ENCODE results near the gene CNTNAP2. TPM values are rescaled to one million over a fixed set of nuclear protein-coding genes. Genes with fewer than 3 reads are reported as not detected.

CNTNAP2 gene
- total RNA-seq, 2 experiments from 2014 or later: not detected

- no peak overlapping the region for H3K27ac Mint-ChIP-seq
- ATAC-seq: no peak
- ChIA-PET CTCF (no interaction called here), POLR2A (no interaction called here)
- H3K36me3 Mint-ChIP-seq (ENCODE audit: low read depth): no peaks in the 10 kb centered on the region
- H3K9me3 Mint-ChIP-seq (ENCODE audit: insufficient read depth): peaks cover 12% of the 10 kb centered on the region
- DNase-seq: no peak
- H3K4me3 Mint-ChIP-seq: no peak overlapping the region
- no peaks in the 10 kb centered on the region for H3K27me3 Mint-ChIP-seq (ENCODE audit: low read depth)
- H3K4me1 Mint-ChIP-seq (ENCODE audit: low read depth): no peaks in the 10 kb centered on the region
Observed at GRCh38 chr7:146331369-146331768, 214.8 kb downstream of the CNTNAP2 start.

GRCh38 chr7:146345251-146345650 lies 228.7 kb downstream of the CNTNAP2 start:
- no peak for ATAC-seq
- Mint-ChIP-seq H3K9me3 (ENCODE audit: insufficient read depth) (peaks cover 18% of the 10 kb centered on the region), H3K27me3 (ENCODE audit: low read depth) (no peaks in the 10 kb centered on the region), H3K4me3 (no peak overlapping the region), H3K36me3 (ENCODE audit: low read depth) (no peaks in the 10 kb centered on the region), H3K4me1 (ENCODE audit: low read depth) (no peaks in the 10 kb centered on the region), H3K27ac (no peak overlapping the region)
- POLR2A ChIA-PET: no interaction called here
- no peak for DNase-seq
- CTCF ChIA-PET: no interaction called here

GRCh38 chr7:146346096-146346495 lies 229.5 kb downstream of the CNTNAP2 start:
- H3K4me1 Mint-ChIP-seq (ENCODE audit: low read depth): no peaks in the 10 kb centered on the region
- no peak overlapping the region for H3K4me3 Mint-ChIP-seq
- ATAC-seq (no peak), DNase-seq (no peak)
- no peak overlapping the region for H3K27ac Mint-ChIP-seq
- H3K36me3 Mint-ChIP-seq (ENCODE audit: low read depth): no peaks in the 10 kb centered on the region
- CTCF ChIA-PET: no interaction called here
- no peaks in the 10 kb centered on the region for H3K27me3 Mint-ChIP-seq (ENCODE audit: low read depth)
- peaks cover 18% of the 10 kb centered on the region for H3K9me3 Mint-ChIP-seq (ENCODE audit: insufficient read depth)
- POLR2A ChIA-PET: no interaction called here

- CTCF ChIA-PET: no interaction called here
- DNase-seq (no peak), ATAC-seq (no peak)
- Mint-ChIP-seq H3K4me1 (ENCODE audit: low read depth) (no peaks in the 10 kb centered on the region), H3K4me3 (no peak overlapping the region), H3K27me3 (ENCODE audit: low read depth) (no peaks in the 10 kb centered on the region), H3K27ac (no peak overlapping the region), H3K36me3 (ENCODE audit: low read depth) (no peaks in the 10 kb centered on the region), H3K9me3 (ENCODE audit: insufficient read depth) (peaks cover 9% of the 10 kb centered on the region)
- POLR2A ChIA-PET: no interaction called here
Observed at GRCh38 chr7:146355216-146355615, 238.6 kb downstream of the CNTNAP2 start.

- ATAC-seq (no peak), DNase-seq (no peak)
- CTCF ChIA-PET: no interaction called here
- no peaks in the 10 kb centered on the region for H3K4me1 Mint-ChIP-seq (ENCODE audit: low read depth)
- H3K27me3 Mint-ChIP-seq (ENCODE audit: low read depth): no peaks in the 10 kb centered on the region
- H3K4me3 Mint-ChIP-seq: no peak overlapping the region
- POLR2A ChIA-PET: no interaction called here
- H3K9me3 Mint-ChIP-seq (ENCODE audit: insufficient read depth): peaks cover 18% of the 10 kb centered on the region
- H3K36me3 Mint-ChIP-seq (ENCODE audit: low read depth): no peaks in the 10 kb centered on the region
- no peak overlapping the region for H3K27ac Mint-ChIP-seq
Observed at GRCh38 chr7:146359176-146359575, 242.6 kb downstream of the CNTNAP2 start.

- peaks cover 14% of the 10 kb centered on the region for H3K9me3 Mint-ChIP-seq (ENCODE audit: insufficient read depth)
- ATAC-seq (no peak), DNase-seq (no peak)
- no peaks in the 10 kb centered on the region for H3K36me3 Mint-ChIP-seq (ENCODE audit: low read depth)
- no peak overlapping the region for H3K27ac Mint-ChIP-seq
- POLR2A ChIA-PET: no interaction called here
- no peak overlapping the region for H3K4me3 Mint-ChIP-seq
- no peaks in the 10 kb centered on the region for H3K4me1 Mint-ChIP-seq (ENCODE audit: low read depth)
- H3K27me3 Mint-ChIP-seq (ENCODE audit: low read depth): no peaks in the 10 kb centered on the region
- CTCF ChIA-PET: no interaction called here
Observed at GRCh38 chr7:146366938-146367337, 250.3 kb downstream of the CNTNAP2 start.

GRCh38 chr7:146370171-146370570 lies 253.6 kb downstream of the CNTNAP2 start:
- CTCF ChIA-PET: no interaction called here
- H3K27me3 Mint-ChIP-seq (ENCODE audit: low read depth): no peaks in the 10 kb centered on the region
- H3K36me3 Mint-ChIP-seq (ENCODE audit: low read depth): no peaks in the 10 kb centered on the region
- H3K4me3 Mint-ChIP-seq: no peak overlapping the region
- peaks cover 21% of the 10 kb centered on the region for H3K9me3 Mint-ChIP-seq (ENCODE audit: insufficient read depth)
- POLR2A ChIA-PET: no interaction called here
- H3K27ac Mint-ChIP-seq: no peak overlapping the region
- no peak for ATAC-seq
- H3K4me1 Mint-ChIP-seq (ENCODE audit: low read depth): no peaks in the 10 kb centered on the region
- DNase-seq: no peak

- CTCF ChIA-PET: no interaction called here
- Mint-ChIP-seq H3K9me3 (ENCODE audit: insufficient read depth) (peaks cover 28% of the 10 kb centered on the region), H3K36me3 (ENCODE audit: low read depth) (no peaks in the 10 kb centered on the region), H3K27ac (no peak overlapping the region), H3K4me1 (ENCODE audit: low read depth) (no peaks in the 10 kb centered on the region), H3K27me3 (ENCODE audit: low read depth) (no peaks in the 10 kb centered on the region), H3K4me3 (no peak overlapping the region)
- DNase-seq (no peak), ATAC-seq (no peak)
- POLR2A ChIA-PET: no interaction called here
Observed at GRCh38 chr7:146375170-146375569, 258.6 kb downstream of the CNTNAP2 start.

- no peaks in the 10 kb centered on the region for H3K36me3 Mint-ChIP-seq (ENCODE audit: low read depth)
- DNase-seq: no peak
Observed at GRCh38 chr7:146378196-146378595, 261.6 kb downstream of the CNTNAP2 start.

GRCh38 chr7:146387140-146387539 lies 270.5 kb downstream of the CNTNAP2 start:
- no peaks in the 10 kb centered on the region for H3K27me3 Mint-ChIP-seq (ENCODE audit: low read depth)
- peaks cover 13% of the 10 kb centered on the region for H3K9me3 Mint-ChIP-seq (ENCODE audit: insufficient read depth)
- H3K36me3 Mint-ChIP-seq (ENCODE audit: low read depth): no peaks in the 10 kb centered on the region
- no peak overlapping the region for H3K4me3 Mint-ChIP-seq
- ATAC-seq (no peak), DNase-seq (no peak)
- POLR2A ChIA-PET: interaction anchor here (0.6 kb wide), 1 partner anchor 1646 kb away, joined by 3 read pairs; no protein-coding TSS in a partner anchor
- CTCF ChIA-PET: no interaction called here
- H3K27ac Mint-ChIP-seq: no peak overlapping the region
- no peaks in the 10 kb centered on the region for H3K4me1 Mint-ChIP-seq (ENCODE audit: low read depth)

More at GRCh38 chr7:146378196-146378595, 261.6 kb downstream of the CNTNAP2 start:
- Mint-ChIP-seq H3K4me1 (ENCODE audit: low read depth) (no peaks in the 10 kb centered on the region), H3K27me3 (ENCODE audit: low read depth) (no peaks in the 10 kb centered on the region), H3K4me3 (no peak overlapping the region), H3K9me3 (ENCODE audit: insufficient read depth) (peaks cover 25% of the 10 kb centered on the region), H3K27ac (no peak overlapping the region)
- ChIA-PET POLR2A (no interaction called here), CTCF (no interaction called here)
- no peak for ATAC-seq

- CTCF ChIA-PET: no interaction called here
- Mint-ChIP-seq H3K4me1 (ENCODE audit: low read depth) (no peaks in the 10 kb centered on the region), H3K9me3 (ENCODE audit: insufficient read depth) (peaks cover 13% of the 10 kb centered on the region), H3K36me3 (ENCODE audit: low read depth) (no peaks in the 10 kb centered on the region), H3K27me3 (ENCODE audit: low read depth) (no peaks in the 10 kb centered on the region), H3K27ac (no peak overlapping the region), H3K4me3 (no peak overlapping the region)
- POLR2A ChIA-PET: no interaction called here
- no peak for ATAC-seq
- DNase-seq: no peak
Observed at GRCh38 chr7:146388928-146389327, 272.3 kb downstream of the CNTNAP2 start.

GRCh38 chr7:146393346-146393745 lies 276.7 kb downstream of the CNTNAP2 start:
- H3K4me3 Mint-ChIP-seq: no peak overlapping the region
- no peaks in the 10 kb centered on the region for H3K27me3 Mint-ChIP-seq (ENCODE audit: low read depth)
- ChIA-PET CTCF (no interaction called here), POLR2A (no interaction called here)
- H3K9me3 Mint-ChIP-seq (ENCODE audit: insufficient read depth): peaks cover 23% of the 10 kb centered on the region
- DNase-seq: no peak
- no peak for ATAC-seq
- no peaks in the 10 kb centered on the region for H3K36me3 Mint-ChIP-seq (ENCODE audit: low read depth)
- no peak overlapping the region for H3K27ac Mint-ChIP-seq
- H3K4me1 Mint-ChIP-seq (ENCODE audit: low read depth): no peaks in the 10 kb centered on the region

- Mint-ChIP-seq H3K4me3 (no peak overlapping the region), H3K27ac (no peak overlapping the region), H3K27me3 (ENCODE audit: low read depth) (no peaks in the 10 kb centered on the region), H3K36me3 (ENCODE audit: low read depth) (no peaks in the 10 kb centered on the region), H3K9me3 (ENCODE audit: insufficient read depth) (peaks cover 17% of the 10 kb centered on the region), H3K4me1 (ENCODE audit: low read depth) (no peaks in the 10 kb centered on the region)
- POLR2A ChIA-PET: no interaction called here
- ATAC-seq (no peak), DNase-seq (no peak)
- CTCF ChIA-PET: no interaction called here
Observed at GRCh38 chr7:146397141-146397540, 280.5 kb downstream of the CNTNAP2 start.
